ENCODE results near the gene MAP1A. TPM values are rescaled to one million over a fixed set of nuclear protein-coding genes. Genes with fewer than 3 reads are reported as not detected.
"Not testable (repeated sequence)": the region's sequence is repeated elsewhere in the genome, so short reads cannot be mapped to it uniquely, and the experiment has no call there.

Gene MAP1A
- total RNA-seq, 2 donors from 2014 or later, result 0.66 to 1.1 TPM

DNA sequence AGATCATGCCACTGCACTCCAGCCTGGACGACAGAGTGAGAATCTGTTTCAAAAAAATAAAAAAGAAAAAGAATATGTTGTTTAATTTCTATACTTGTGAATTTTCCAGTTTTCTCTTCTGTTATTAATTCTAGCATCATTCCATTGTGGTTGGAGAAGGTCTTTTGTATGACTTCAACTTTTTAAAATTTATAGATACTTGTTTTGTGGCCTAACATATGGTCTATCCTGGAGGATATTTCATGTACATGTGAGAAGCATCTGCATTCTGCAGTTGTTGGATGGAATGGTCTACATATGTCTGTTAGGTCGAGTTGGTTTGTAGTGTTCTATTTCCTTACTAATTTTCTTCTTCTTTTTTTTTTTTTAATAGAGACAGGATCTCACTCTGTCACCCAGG, 35.6 kb downstream of the MAP1A start:
- H3K27me3 ChIP-seq (ENCODE audit: control insufficient read depth, insufficient read depth, low read length, poor library complexity, severe bottlenecking), result no peaks in the 10 kb centered on the region
- H3K4me1 ChIP-seq (ENCODE audit: control insufficient read depth, insufficient read depth, low read length), result no peaks in the 10 kb centered on the region
- H3K9ac ChIP-seq (ENCODE audit: extremely low read depth, low read length, poor library complexity, severe bottlenecking), result no peak overlapping the region
- Mint-ChIP-seq H3K4me3 (no peak overlapping the region), H3K4me1 (no peaks in the 10 kb centered on the region), H3K27me3 (ENCODE audit: insufficient read depth) (peaks cover 5% of the 10 kb centered on the region), H3K27ac (no peak overlapping the region), H3K36me3 (ENCODE audit: low read depth) (no peaks in the 10 kb centered on the region), H3K9me3 (no peaks in the 10 kb centered on the region)
- H3K27ac ChIP-seq (ENCODE audit: low read depth, low read length), result no peak overlapping the region
- 86 to 100% methylated on average over 1 of the region's 2 CpGs for WGBS, 2 experiments (ENCODE audit: insufficient coverage in 1 of 2, insufficient read length in 1 of 2)
- DNase-seq, result no peak
- H3K36me3 ChIP-seq (ENCODE audit: control insufficient read depth, insufficient read depth, low read length), result no peaks in the 10 kb centered on the region
- H3K4me3 ChIP-seq (ENCODE audit: low read length), result no peak overlapping the region
- no peaks in the 10 kb centered on the region for H3K9me3 ChIP-seq (ENCODE audit: control insufficient read depth, low read length)
- TF ChIP-seq, protein P1, sequence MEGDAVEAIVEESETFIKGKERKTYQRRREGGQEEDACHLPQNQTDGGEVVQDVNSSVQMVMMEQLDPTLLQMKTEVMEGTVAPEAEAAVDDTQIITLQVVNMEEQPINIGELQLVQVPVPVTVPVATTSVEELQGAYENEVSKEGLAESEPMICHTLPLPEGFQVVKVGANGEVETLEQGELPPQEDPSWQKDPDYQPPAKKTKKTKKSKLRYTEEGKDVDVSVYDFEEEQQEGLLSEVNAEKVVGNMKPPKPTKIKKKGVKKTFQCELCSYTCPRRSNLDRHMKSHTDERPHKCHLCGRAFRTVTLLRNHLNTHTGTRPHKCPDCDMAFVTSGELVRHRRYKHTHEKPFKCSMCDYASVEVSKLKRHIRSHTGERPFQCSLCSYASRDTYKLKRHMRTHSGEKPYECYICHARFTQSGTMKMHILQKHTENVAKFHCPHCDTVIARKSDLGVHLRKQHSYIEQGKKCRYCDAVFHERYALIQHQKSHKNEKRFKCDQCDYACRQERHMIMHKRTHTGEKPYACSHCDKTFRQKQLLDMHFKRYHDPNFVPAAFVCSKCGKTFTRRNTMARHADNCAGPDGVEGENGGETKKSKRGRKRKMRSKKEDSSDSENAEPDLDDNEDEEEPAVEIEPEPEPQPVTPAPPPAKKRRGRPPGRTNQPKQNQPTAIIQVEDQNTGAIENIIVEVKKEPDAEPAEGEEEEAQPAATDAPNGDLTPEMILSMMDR (conservative IDR thresholded peaks at IDR 0.05), result no peak

GRCh38 chr15:43562753-43563152, 45.3 kb downstream of the MAP1A start:
- not testable (repeated sequence) for H3K4me1 Mint-ChIP-seq; H3K9ac ChIP-seq (ENCODE audit: extremely low read depth, low read length, poor library complexity, severe bottlenecking); H3K4me3 ChIP-seq (ENCODE audit: low read length); H3K9me3 Mint-ChIP-seq; DNase-seq; H3K9me3 ChIP-seq (ENCODE audit: control insufficient read depth, low read length); H3K4me1 ChIP-seq (ENCODE audit: control insufficient read depth, insufficient read depth, low read length); H3K4me3 Mint-ChIP-seq; H3K27me3 ChIP-seq (ENCODE audit: control insufficient read depth, insufficient read depth, low read length, poor library complexity, severe bottlenecking); H3K27ac Mint-ChIP-seq; H3K36me3 ChIP-seq (ENCODE audit: control insufficient read depth, insufficient read depth, low read length); H3K27ac ChIP-seq (ENCODE audit: low read depth, low read length); H3K36me3 Mint-ChIP-seq (ENCODE audit: low read depth)
- H3K27me3 Mint-ChIP-seq (ENCODE audit: insufficient read depth), result peaks cover 11% of the 10 kb centered on the region
- WGBS, 2 experiments (ENCODE audit: insufficient coverage in 1 of 2, insufficient read length in 1 of 2), result 100% methylated on average over 1 of the region's 3 CpGs; no CpG with 5 or more reads in 1 of the 2 experiments

- not testable (repeated sequence) for H3K4me3 Mint-ChIP-seq; H3K9ac ChIP-seq (ENCODE audit: extremely low read depth, low read length, poor library complexity, severe bottlenecking); H3K27ac ChIP-seq (ENCODE audit: low read depth, low read length); H3K4me1 ChIP-seq (ENCODE audit: control insufficient read depth, insufficient read depth, low read length); H3K27me3 Mint-ChIP-seq (ENCODE audit: insufficient read depth); H3K4me3 ChIP-seq (ENCODE audit: low read length); H3K4me1 Mint-ChIP-seq; H3K9me3 Mint-ChIP-seq; H3K9me3 ChIP-seq (ENCODE audit: control insufficient read depth, low read length); DNase-seq; H3K36me3 ChIP-seq (ENCODE audit: control insufficient read depth, insufficient read depth, low read length); H3K27ac Mint-ChIP-seq; H3K36me3 Mint-ChIP-seq (ENCODE audit: low read depth); H3K27me3 ChIP-seq (ENCODE audit: control insufficient read depth, insufficient read depth, low read length, poor library complexity, severe bottlenecking)
- WGBS, 2 experiments (ENCODE audit: insufficient coverage in 1 of 2, insufficient read length in 1 of 2), result no CpG with 5 or more reads among the region's 8 CpGs
Measured at GRCh38 chr15:43563793-43564192, 46.4 kb downstream of the MAP1A start.

- not testable (repeated sequence) for H3K9ac ChIP-seq (ENCODE audit: extremely low read depth, low read length, poor library complexity, severe bottlenecking); H3K27me3 Mint-ChIP-seq (ENCODE audit: insufficient read depth); H3K4me1 Mint-ChIP-seq; H3K36me3 Mint-ChIP-seq (ENCODE audit: low read depth); H3K4me3 ChIP-seq (ENCODE audit: low read length); H3K9me3 ChIP-seq (ENCODE audit: control insufficient read depth, low read length); DNase-seq; H3K4me1 ChIP-seq (ENCODE audit: control insufficient read depth, insufficient read depth, low read length); H3K4me3 Mint-ChIP-seq; H3K27ac ChIP-seq (ENCODE audit: low read depth, low read length); H3K36me3 ChIP-seq (ENCODE audit: control insufficient read depth, insufficient read depth, low read length); H3K9me3 Mint-ChIP-seq; H3K27ac Mint-ChIP-seq; H3K27me3 ChIP-seq (ENCODE audit: control insufficient read depth, insufficient read depth, low read length, poor library complexity, severe bottlenecking)
- no CpG with 5 or more reads among the region's 2 CpGs for WGBS, 2 experiments (ENCODE audit: insufficient coverage in 1 of 2, insufficient read length in 1 of 2)
Measured at GRCh38 chr15:43566615-43567014, 49.2 kb downstream of the MAP1A start.

GRCh38 chr15:43574607-43575006, 57.2 kb downstream of the MAP1A start:
- not testable (repeated sequence) for H3K36me3 Mint-ChIP-seq (ENCODE audit: low read depth); H3K4me3 ChIP-seq (ENCODE audit: low read length); H3K9me3 ChIP-seq (ENCODE audit: control insufficient read depth, low read length); H3K27ac Mint-ChIP-seq; H3K4me3 Mint-ChIP-seq; H3K9me3 Mint-ChIP-seq; H3K27me3 ChIP-seq (ENCODE audit: control insufficient read depth, insufficient read depth, low read length, poor library complexity, severe bottlenecking); DNase-seq; H3K4me1 ChIP-seq (ENCODE audit: control insufficient read depth, insufficient read depth, low read length); H3K9ac ChIP-seq (ENCODE audit: extremely low read depth, low read length, poor library complexity, severe bottlenecking); H3K36me3 ChIP-seq (ENCODE audit: control insufficient read depth, insufficient read depth, low read length); H3K4me1 Mint-ChIP-seq; H3K27ac ChIP-seq (ENCODE audit: low read depth, low read length); H3K27me3 Mint-ChIP-seq (ENCODE audit: insufficient read depth)
- WGBS, 2 experiments (ENCODE audit: insufficient coverage in 1 of 2, insufficient read length in 1 of 2), result no CpG with 5 or more reads among the region's 1 CpG

Other genes with a start within 250 kb of the MAP1A start
- not detected for gene TGM7, start 215.4 kb upstream of the MAP1A start, total RNA-seq
- 10 to 100 TPM; 12.6 to 13.2 TPM for gene LCMT2, start 187.0 kb upstream of the MAP1A start, total RNA-seq
- 10 to 100 TPM; 44.3 to 45.1 TPM for gene ZSCAN29, start 146.6 kb upstream of the MAP1A start, total RNA-seq
- gene TUBGCP4, start 146.5 kb upstream of the MAP1A start, total RNA-seq, result 10 to 100 TPM; 19.3 to 20.0 TPM
- gene TP53BP1, start 24.5 kb upstream of the MAP1A start, total RNA-seq, result 100 to 1,000 TPM in 1 of 2 donors, 10 to 100 TPM in 1; 85.4 to 114 TPM
- 10 to 100 TPM in 1 of 2 donors, 1 to 10 TPM in 1; 3.3 to 16.0 TPM for gene PPIP5K1, start 72.6 kb downstream of the MAP1A start, total RNA-seq
- gene CKMT1B, start 76.4 kb downstream of the MAP1A start, total RNA-seq, result 1 to 10 TPM in 1 of 2 donors, under 1 TPM in 1; 0.58 to 4.0 TPM
- under 1 TPM in 1 of 2 donors, not detected in 1; 0.62 TPM for gene STRC, start 101.2 kb downstream of the MAP1A start, total RNA-seq
- gene CATSPER2, start 131.2 kb downstream of the MAP1A start, total RNA-seq, result 1 to 10 TPM; 1.2 to 1.5 TPM
- 1 to 10 TPM in 1 of 2 donors, under 1 TPM in 1; 0.55 to 4.4 TPM for gene CKMT1A, start 176.3 kb downstream of the MAP1A start, total RNA-seq
- 100 to 1,000 TPM; 578 to 589 TPM for gene PDIA3, start 228.8 kb downstream of the MAP1A start, total RNA-seq

All from endodermal cell (in vitro differentiated cells).